Amniotic stem cell (primary cell): ENCODE measurements around the gene PHKG1.
"Not testable (repeated sequence)": the region's sequence is repeated elsewhere in the genome, so short reads cannot be mapped to it uniquely, and the experiment has no call there.

Source experiments
- DNase-seq: peaks from one replicate; lab custom pipeline; 2025; lab: John Stamatoyannopoulos, UW

The PHKG1 gene

GRCh38 chr7:56083150-56083785, 9.5 kb downstream of the PHKG1 start:
- DNase-seq, result no peak

GRCh38 chr7:56081626-56082340, 11.0 kb downstream of the PHKG1 start:
- no peak for DNase-seq

GRCh38 chr7:56080726-56081435, 11.9 kb downstream of the PHKG1 start:
- not testable (repeated sequence) for DNase-seq

GRCh38 chr7:56079450-56080185, 13.1 kb downstream of the PHKG1 start:
- DNase-seq, result peak; percentile 20

- no peak for DNase-seq
Measured at GRCh38 chr7:56078196-56078595, 14.6 kb downstream of the PHKG1 start.

- DNase-seq, result no peak
Measured at GRCh38 chr7:56077681-56078080, 15.1 kb downstream of the PHKG1 start.

- peak; percentile 59 for DNase-seq
Measured at GRCh38 chr7:56074371-56074791, 18.4 kb downstream of the PHKG1 start.

- not testable (repeated sequence) for DNase-seq
Measured at GRCh38 chr7:56066376-56066775, 26.4 kb downstream of the PHKG1 start.

GRCh38 chr7:56063882-56064625, 28.7 kb downstream of the PHKG1 start, which contains the start of gene SUMF2:
Gene SUMF2, plus strand, starts transcription at chr7:56064286. Its CDS starts 26 bp downstream, at chr7:56064312.
- DNase-seq, result peak; percentile 57

GRCh38 chr7:56063500-56063881, 29.3 kb downstream of the PHKG1 start:
- no peak for DNase-seq

GRCh38 chr7:56062382-56062781, 30.4 kb downstream of the PHKG1 start:
- peak; percentile 28 for DNase-seq

- DNase-seq, result no peak
Measured at GRCh38 chr7:56053993-56054392, 38.8 kb downstream of the PHKG1 start.

GRCh38 chr7:56053379-56053778, 39.4 kb downstream of the PHKG1 start:
- no peak for DNase-seq

GRCh38 chr7:56051339-56052191, 41.2 kb downstream of the PHKG1 start, which contains the start of the genes CCT6A and PSPH:
Gene CCT6A, plus strand, starts transcription at chr7:56051765. Its CDS starts 84 bp downstream, at chr7:56051849.
Gene PSPH, minus strand, starts transcription at chr7:56051444. Its CDS starts 30,232 bp downstream, at chr7:56021212.
- DNase-seq, result peak; percentile 95

- no peak for DNase-seq
Measured at GRCh38 chr7:56051053-56051338, 41.8 kb downstream of the PHKG1 start.

GRCh38 chr7:56048763-56049162, 44.0 kb downstream of the PHKG1 start:
- DNase-seq, result not testable (repeated sequence)

GRCh38 chr7:56048245-56048644, 44.5 kb downstream of the PHKG1 start:
- DNase-seq, result no peak

GRCh38 chr7:56047446-56048116, 45.2 kb downstream of the PHKG1 start:
- DNase-seq, result not testable (repeated sequence)

GRCh38 chr7:56046721-56047445, 45.9 kb downstream of the PHKG1 start:
- DNase-seq, result peak; percentile 34
